D341Med (cell line): ENCODE data around the gene PIGN.

ENCODE experiments used
- DNase-seq: peaks from one replicate; pipeline ENCODE4 v3.0.0; 2012; ENCODE audit warnings: low spot score

The PIGN gene

DNA sequence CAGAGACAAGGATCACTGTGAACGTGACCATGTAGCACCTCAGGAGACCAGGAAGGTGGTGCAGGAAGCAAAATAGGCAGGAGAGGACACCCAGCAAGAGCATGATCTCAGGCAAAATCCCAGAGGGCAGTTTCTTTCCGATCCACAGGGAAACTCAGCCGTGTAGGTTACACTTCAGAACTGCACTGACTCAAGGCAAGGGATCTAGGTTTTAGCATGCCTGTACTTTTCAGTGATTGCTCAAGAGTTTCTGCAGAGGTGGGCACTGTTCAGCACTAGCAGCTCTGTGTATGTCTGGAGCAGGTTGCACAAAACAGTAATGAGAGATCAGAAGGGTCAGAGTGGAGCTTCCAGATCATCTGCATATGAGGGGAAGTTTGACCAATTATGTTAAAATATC lies 177.3 kb downstream of the PIGN start:
- DNase-seq = no peak

DNA sequence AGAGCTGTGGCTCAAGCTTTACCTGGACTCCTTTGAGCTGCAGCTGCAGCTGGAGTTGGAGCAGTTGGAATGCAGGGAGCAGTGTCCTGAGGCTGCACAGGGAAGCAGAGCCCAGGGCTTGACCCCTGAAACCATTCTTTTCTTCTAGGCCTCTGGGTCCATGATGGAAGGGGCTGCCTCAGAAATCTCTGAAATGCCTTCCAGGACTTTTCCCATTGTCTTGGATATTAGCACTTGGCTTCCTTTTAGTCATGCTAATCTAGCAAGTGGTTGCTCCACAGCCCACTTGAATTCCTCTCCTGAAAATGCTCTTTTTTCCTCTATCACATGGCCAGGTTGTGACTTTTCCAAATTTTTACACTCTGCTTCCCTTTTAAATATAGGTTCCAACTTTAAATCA lies 185.5 kb downstream of the PIGN start:
- no peak for DNase-seq

DNA sequence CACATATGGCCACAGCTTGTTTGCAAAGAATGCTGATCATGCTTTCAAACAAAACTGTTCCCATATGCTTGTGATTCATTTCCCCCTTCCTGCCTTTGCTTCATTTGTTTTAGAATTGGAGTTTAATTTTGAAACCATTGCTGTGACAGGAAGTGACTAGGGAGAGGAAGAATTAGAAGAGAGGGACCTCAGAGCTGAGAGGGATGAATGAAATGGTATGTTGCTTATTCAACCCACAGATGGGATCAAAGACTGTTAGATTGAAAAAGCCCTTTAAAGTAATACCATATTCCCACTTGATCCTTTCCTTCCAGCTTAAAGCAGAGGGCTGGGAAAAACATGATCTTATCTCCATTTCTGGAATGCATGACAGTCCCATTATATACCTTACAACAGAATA lies 187.9 kb downstream of the PIGN start:
- no peak for DNase-seq

DNA sequence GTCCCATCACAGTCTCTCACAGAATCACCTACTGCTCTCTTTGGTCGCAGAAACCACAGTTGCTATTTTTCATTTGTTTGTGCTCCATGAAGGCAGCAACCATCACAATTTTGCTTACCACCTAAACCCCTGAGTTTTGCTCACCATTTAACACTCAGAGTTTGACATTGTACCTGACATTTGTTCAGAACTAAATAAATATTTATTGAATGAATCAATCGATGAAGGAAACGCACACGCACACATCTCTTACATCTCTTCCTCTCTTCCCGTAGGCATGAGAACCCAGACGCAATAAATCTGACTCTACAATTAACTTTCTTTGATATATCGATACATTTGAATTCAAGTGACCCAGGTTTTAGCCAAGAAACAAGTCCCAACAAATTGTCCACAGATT lies 188.5 kb downstream of the PIGN start:
- no peak for DNase-seq

DNA sequence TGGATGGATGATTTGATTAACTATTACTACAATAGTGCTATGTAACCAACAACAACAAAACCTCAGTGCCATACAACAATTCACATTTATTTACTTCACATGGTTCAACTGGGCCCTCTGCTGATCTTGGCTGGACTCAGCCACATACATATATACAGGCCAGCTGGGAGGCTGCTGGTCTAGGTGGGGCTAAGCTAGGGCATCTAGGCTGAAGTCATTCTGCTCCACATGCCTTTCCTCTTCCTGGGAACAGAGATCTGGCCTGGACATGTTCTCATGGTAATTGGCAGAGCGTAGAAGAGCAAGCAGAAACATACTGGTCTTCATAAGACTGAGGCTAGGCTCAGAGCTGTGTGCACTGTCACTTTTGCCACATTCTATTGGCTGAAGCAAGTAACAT lies 191.2 kb downstream of the PIGN start:
- DNase-seq = no peak

DNA sequence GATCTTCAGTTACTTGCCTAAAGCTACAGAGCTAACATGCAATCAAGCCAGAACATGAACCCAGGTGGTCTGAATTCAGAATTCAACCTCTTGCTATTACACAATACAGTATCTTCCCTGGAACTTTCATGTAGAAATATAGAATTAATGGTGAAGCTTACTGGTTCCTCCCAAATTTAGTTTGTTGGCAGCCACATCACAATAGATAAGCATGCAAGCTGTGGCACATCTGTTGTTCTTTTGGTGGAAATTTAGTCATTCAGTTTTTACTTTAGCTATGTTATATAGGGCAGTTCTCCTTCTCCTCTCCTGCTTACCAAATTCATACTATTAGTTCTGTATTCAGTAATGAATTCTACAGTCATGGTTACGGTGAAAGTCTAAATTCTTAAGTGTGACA lies 193.0 kb downstream of the PIGN start:
- no peak for DNase-seq

DNA sequence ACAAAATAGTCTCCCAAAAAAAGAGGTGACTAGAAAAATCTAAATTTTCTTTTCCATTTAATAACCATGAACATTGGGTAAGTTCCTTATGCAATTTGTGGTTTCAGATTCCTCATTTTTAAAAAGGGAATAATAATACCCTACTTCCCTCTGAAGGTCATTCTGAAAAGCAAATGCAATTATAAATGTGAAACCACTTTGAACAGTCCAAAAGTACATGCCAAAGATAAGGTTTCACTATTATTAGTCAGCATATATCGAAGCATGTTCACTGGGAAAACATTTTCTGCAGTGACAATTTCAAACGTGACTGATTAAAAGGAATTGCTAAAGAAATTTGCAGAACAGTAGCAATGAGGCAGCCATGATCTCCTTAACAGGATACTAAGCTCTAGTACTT lies 193.9 kb downstream of the PIGN start:
- DNase-seq = no peak

DNA sequence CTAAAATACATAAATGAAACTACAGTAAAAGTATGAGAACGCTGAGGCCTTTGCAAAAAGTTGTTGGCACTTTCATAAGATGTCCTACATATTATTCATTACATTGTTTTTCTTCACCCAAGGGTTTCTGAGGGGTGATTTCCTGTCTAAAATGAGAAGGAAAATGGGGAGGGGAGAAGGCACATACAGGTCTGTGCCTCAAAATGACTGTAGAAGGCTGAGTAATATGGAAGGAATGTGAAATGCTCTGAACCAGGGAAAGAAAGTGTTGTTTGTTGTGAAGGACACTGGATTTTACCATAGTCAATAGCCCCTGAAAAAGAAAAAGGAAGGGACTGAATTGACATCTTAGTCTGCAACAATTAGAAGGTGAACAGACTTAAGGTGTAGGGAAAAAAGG lies 194.6 kb downstream of the PIGN start:
- no peak for DNase-seq

DNA sequence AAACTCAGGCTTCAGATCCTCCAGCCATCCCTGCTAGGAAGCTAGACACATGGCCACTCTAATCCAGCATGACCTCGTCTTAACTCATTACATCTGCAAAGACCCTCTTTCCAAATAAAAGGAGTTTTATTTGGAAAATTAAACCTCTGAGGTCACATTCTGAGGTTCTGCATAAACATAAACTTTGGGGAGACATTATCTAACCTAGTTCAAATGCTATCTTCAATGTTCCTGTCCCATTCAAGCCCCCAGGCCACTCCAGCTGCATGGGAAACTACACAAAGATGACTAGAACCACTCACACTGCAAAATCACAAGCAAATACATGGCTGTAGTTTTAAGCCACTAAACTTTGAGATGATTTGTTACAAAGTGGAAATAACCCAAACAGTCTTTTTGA lies 195.0 kb downstream of the PIGN start:
- no peak for DNase-seq

DNA sequence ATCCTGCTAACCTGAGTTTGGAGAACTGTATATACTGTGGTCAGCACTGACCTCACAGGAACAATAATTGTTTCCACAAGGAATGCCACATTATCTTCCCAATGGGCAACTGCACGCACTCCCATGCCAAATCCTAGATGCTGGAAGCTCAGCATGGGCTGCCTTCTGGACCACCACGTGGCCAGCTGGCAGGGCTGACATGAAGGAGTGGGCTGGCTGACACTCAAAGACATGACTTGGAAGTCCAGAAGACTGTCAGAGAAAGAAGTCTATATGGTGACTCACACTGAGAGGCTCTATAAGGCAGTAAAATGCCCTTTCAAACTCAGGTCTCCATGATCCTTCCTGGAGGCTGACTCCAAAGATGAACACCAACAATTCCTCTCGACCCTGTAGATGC lies 195.7 kb downstream of the PIGN start:
- DNase-seq = no peak
